HG03520 (cell line): Measurements from ENCODE around the gene HRC.
"Not testable (repeated sequence)": the region's sequence is repeated elsewhere in the genome, so short reads cannot be mapped to it uniquely, and the experiment has no call there.

ENCODE experiments used
- ATAC-seq: cut with Tn5 transposase; IDR thresholded peaks from one replicate; pipeline ENCODE4 v1.9.1; 2021; ENCODE audit warnings: mild to moderate bottlenecking, moderate library complexity; ENCODE audit not compliant: unreplicated experiment

Gene HRC, protein sequence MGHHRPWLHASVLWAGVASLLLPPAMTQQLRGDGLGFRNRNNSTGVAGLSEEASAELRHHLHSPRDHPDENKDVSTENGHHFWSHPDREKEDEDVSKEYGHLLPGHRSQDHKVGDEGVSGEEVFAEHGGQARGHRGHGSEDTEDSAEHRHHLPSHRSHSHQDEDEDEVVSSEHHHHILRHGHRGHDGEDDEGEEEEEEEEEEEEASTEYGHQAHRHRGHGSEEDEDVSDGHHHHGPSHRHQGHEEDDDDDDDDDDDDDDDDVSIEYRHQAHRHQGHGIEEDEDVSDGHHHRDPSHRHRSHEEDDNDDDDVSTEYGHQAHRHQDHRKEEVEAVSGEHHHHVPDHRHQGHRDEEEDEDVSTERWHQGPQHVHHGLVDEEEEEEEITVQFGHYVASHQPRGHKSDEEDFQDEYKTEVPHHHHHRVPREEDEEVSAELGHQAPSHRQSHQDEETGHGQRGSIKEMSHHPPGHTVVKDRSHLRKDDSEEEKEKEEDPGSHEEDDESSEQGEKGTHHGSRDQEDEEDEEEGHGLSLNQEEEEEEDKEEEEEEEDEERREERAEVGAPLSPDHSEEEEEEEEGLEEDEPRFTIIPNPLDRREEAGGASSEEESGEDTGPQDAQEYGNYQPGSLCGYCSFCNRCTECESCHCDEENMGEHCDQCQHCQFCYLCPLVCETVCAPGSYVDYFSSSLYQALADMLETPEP

GRCh38 chr19:49155005-49155819 is at the start of gene HRC:
TSS of gene HRC (minus strand) at chr19:49155396. CDS start at chr19:49155237, 159 bp downstream.
- ATAC-seq: no peak

- no peak for ATAC-seq
These were observed 45.8 kb upstream of the HRC start for GRCh38 chr19:49201042-49201441.

DNA sequence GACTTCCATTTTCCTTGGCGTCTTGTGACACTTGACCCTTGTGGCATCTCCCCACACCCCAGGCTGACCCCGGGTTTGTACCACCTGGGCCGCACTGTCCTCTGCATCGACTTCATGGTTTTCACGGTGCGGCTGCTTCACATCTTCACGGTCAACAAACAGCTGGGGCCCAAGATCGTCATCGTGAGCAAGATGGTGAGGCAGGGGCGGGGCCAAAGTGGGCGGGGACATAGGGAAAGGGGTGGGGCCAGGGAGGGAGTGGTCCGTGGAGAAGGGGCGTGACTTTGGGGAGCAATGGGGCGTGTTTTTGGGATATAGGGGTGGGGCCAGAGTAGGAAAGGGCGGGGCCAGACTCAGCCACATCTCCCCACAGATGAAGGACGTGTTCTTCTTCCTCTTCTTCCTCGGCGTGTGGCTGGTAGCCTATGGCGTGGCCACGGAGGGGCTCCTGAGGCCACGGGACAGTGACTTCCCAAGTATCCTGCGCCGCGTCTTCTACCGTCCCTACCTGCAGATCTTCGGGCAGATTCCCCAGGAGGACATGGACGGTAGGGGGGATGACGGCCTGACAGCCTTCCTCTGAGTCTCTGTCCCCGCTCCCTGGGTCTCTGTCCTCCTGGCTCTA is 45.2 kb upstream of the HRC start:
- no peak for ATAC-seq

DNA sequence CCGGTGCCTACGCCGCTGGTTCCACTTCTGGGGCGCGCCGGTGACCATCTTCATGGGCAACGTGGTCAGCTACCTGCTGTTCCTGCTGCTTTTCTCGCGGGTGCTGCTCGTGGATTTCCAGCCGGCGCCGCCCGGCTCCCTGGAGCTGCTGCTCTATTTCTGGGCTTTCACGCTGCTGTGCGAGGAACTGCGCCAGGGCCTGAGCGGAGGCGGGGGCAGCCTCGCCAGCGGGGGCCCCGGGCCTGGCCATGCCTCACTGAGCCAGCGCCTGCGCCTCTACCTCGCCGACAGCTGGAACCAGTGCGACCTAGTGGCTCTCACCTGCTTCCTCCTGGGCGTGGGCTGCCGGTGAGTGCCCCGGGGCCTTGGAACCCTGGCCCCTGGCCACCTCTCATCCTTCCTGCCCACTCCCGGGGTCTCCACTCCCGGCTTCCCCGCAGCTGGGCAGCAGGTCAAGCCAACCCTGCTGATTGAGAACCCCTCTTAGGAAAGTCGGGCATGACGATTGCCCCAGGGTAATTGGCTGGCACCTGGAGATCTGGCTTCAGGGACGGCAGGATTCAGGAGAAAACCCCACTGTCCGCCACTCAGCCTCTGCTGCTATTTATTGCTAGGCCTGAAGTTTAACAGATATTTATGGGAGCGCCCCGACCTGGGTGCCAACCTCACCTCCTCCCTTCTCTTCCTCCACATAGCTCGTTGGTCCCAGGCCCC is 41.5 kb upstream of the HRC start:
- ATAC-seq: no peak

DNA sequence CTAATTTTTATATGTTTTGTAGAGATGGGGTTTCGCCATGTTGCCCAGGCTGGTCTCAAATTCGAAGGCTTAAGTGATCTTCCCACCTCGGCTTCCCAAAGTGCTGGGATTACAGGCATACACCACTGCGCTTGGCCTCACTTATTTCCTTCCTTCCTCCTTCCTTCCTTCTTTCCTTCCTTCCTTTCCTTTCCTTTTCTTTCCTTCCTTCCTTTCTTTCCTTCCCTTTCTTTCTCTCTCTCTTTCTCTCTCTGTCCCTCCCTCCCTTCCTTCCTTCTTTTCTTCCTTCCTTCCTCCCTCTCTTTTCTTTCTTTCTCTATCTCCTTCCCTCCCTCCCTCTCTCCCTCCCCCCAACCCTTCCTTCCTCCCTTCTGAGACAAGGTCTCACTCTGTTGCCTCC is 39.2 kb upstream of the HRC start:
- no peak for ATAC-seq

DNA sequence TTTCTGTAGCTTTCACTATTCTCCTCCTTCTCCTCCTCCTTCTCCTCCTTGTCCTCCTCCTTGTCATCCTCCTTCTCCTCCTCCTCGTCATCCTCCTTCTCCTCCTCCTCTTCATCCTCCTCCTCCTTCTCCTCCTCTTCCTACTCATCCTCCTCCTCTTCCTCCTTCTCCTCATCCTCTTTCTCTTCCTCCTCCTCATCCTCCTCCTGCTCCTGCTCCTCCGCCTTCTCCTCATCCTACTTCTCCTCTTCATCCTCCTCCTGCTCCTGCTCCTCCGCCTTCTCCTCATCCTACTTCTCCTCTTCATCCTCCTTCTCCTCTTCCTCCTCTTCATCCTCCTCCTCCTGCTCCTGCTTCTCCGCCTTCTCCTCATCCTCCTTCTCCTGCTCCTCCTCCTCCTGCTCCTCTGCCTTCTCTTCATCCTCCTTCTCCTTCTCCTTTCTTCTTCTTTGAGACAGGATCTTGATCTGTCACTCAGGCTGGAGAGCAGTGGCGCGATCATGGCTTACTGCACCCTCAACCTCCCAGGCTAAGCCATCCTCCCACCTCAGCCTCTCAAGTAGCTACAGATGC is 38.7 kb upstream of the HRC start:
- ATAC-seq: no peak

DNA sequence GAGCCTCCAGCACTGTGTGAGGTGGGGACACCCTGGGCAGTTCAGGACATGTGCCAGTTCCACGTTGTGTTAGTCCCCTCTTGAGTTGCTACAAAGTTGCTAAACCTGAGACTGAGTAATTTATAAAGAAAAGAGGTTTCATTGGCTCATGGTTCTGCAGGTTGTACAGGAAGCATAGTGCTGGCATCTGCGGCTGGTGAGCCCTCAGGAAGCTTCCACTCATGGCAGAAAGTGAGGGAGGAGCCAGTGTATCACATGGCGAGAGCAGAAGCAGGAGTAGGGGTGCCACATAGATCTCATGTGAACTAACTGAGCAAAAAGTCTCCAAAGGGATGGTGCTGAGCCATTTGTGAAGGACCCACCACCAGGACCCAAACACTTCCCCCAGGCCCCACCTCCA is 35.6 kb upstream of the HRC start:
- no peak for ATAC-seq

GRCh38 chr19:49189259-49189658 is 34.1 kb upstream of the HRC start:
- no peak for ATAC-seq

- no peak for ATAC-seq
These were observed 33.5 kb upstream of the HRC start for GRCh38 chr19:49188626-49189200.

DNA sequence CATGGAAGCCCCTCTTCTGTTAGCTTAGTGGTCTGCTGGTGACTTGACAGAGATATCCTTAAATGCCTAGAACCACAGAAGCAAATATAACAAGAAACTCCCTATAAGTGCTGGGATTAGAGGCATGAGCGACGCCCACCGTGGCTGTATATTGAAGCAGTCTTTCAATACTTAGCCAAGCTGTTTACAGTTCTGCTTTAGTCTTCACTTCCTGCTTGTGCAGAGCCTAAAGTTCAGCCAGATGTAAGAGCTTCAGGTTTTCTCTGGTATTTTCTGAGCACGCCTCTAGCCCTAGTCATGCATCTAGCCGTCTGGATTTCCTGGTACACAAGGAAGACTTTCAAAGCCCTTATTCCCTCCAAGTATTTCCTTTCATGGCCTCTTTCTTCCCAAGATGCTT is 30.9 kb upstream of the HRC start:
- ATAC-seq: no peak

- ATAC-seq: no peak
These were observed 27.7 kb upstream of the HRC start for GRCh38 chr19:49182848-49183375.

DNA sequence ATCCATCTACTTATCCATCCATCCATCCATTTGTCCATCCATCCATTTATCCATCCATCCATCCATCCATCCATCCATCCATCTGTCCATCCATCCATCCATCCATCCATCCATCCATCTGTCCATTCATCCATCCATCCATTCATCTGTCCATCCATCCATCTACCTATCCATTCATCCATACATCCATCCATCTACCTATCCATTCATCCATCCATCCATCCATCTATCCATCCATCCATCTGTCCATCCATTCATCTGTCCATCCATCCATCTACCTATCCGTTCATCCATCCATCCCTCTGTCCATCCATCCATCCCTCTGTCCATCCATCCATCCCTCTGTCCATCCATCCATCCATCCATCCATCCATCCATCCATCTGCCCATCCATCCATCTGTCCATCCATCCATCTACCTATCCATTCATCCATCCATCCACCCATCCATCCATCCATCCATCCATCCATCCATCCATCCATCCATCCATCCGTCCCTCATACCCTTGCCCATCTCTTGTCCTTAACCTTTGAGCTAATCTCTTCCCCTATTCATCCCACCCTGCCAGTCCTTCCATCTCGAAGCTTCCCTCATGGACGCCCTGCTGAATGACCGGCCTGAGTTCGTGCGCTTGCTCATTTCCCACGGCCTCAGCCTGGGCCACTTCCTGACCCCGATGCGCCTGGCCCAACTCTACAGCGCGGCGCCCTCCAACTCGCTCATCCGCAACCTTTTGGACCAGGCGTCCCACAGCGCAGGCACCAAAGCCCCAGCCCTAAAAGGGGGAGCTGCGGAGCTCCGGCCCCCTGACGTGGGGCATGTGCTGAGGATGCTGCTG is 27.0 kb upstream of the HRC start:
- not testable (repeated sequence) for ATAC-seq

DNA sequence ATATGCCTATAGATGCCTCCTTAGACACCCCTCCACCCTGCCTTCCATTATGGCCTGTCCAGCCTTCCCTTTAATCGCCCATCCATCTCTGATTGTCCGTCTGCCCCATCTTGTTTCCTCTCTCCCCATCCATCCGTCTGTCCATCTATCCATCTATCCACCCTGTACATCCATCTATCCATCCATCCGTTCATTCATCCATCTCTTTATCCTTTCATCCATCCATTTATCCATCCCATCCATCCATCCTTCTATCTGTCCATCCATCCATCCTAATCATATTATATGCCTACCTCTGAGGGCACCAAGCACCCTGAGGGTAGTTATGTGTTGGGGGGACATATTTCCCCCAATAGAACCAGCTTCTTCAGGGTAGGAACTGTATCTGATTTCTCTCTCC is 25.5 kb upstream of the HRC start:
- ATAC-seq: no peak

GRCh38 chr19:49173198-49173597 is 18.0 kb upstream of the HRC start:
- ATAC-seq: no peak

DNA sequence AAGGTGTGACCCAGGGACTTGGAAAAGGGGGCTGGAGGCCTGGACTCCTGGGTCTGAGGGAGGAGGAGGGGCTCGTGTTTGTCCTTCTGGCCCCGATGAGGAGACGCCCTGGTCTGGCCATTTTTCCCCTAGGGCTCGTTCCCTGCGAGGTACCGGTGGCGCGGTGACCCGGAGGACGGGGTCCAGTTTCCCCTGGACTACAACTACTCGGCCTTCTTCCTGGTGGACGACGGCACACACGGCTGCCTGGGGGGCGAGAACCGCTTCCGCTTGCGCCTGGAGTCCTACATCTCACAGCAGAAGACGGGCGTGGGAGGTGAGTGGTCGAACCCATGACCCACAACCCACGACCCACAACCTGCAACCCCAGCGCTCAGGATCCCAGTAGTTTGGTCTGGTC is 13.2 kb upstream of the HRC start:
- ATAC-seq: no peak

DNA sequence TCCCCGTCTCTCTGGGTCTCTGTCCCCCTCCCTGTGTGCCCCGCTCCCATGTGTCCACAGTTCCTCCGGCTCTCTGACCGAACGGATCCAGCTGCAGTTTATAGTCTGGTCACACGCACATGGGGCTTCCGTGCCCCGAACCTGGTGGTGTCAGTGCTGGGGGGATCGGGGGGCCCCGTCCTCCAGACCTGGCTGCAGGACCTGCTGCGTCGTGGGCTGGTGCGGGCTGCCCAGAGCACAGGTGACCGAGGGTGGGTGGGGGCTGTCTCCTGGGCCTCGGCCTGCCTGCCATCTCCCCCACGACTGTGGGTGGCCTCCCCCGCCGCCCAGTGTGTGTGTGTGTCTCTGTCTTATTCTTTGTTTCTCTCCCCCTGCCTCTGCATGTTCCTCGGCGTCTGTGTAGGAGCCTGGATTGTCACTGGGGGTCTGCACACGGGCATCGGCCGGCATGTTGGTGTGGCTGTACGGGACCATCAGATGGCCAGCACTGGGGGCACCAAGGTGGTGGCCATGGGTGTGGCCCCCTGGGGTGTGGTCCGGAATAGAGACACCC is 12.7 kb upstream of the HRC start:
- no peak for ATAC-seq

- ATAC-seq: no peak
These were observed 10.7 kb upstream of the HRC start for GRCh38 chr19:49165865-49166301.

DNA sequence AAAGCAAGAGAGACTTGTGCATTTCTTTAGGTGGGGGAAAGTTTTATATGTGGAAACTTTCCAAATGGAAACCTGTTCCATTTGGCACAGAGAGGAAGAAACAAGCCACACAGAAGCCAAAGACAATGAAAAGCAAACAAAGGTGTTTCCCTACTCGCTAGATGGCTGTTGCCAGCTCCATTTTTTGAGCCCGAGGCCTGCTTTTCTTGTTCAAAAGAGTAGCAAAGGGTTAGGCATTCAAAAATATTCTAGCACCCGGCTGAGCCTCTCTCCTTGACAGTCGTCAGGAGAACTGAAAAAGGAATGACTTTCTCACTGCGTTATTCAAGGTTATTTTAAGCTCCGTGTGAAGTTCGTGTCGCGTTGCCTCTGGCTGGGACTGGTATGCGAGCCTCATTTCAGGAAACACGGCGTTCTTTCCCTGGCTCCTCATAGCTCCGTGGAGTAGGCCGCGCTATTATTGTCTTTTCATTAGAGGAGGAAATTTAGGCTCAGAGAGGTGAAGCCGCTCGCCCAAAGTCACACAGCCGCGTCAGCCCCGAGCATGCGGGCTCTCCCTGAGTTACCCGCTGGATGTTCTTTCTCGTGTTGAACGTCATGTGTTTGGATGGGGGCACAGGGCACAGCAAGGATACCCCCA is 10.0 kb upstream of the HRC start:
- ATAC-seq: no peak
